Smooth muscle cell (in vitro differentiated cells): ENCODE data around the gene SUV39H1. TPM values are rescaled to one million over a fixed set of nuclear protein-coding genes. Genes with fewer than 3 reads are reported as not detected.

Experiments
- DNase-seq: peaks from one replicate; lab custom pipeline; 2025; ENCODE audit not compliant: unreplicated experiment; lab: John Stamatoyannopoulos, UW
- H2AFZ ChIP-seq: fragments of 200-600 bp; sonication (generic); 2 replicates; pipeline ENCODE4 v1.6.0; 2016; ENCODE audit warnings: antibody characterized with exemption, low read depth, mild to moderate bottlenecking
- H3F3A ChIP-seq: fragments of 200-600 bp; sonication (generic); 2 replicates; pipeline ENCODE4 v1.6.0; 2017; ENCODE audit warnings: antibody characterized with exemption, low read depth
- H3K27ac ChIP-seq: fragments of 200-600 bp; sonication (generic); 2 replicates; pipeline ENCODE4 v1.5.1; 2016; ENCODE audit warnings: low read depth, mild to moderate bottlenecking
- H3K27me3 ChIP-seq: fragments of 200-600 bp; sonication (generic); 2 replicates; pipeline ENCODE4 v1.6.1; 2016; ENCODE audit warnings: low read depth, mild to moderate bottlenecking
- H3K36me3 ChIP-seq: fragments of 200-600 bp; sonication (generic); 2 replicates; pipeline ENCODE4 v1.5.1; 2016; ENCODE audit warnings: low read depth
- H3K4me1 ChIP-seq: fragments of 200-600 bp; sonication (generic); 2 replicates; pipeline ENCODE4 v1.5.1; 2016; ENCODE audit warnings: low read depth
- H3K4me2 ChIP-seq: fragments of 200-600 bp; sonication (generic); 2 replicates; pipeline ENCODE4 v1.6.0; 2016; ENCODE audit warnings: mild to moderate bottlenecking
- H3K4me3 ChIP-seq: fragments of 200-600 bp; sonication (generic); 2 replicates; pipeline ENCODE4 v1.5.1; 2016; ENCODE audit warnings: mild to moderate bottlenecking
- H3K79me2 ChIP-seq: fragments of 200-600 bp; sonication (generic); 2 replicates; pipeline ENCODE4 v1.6.0; 2016; ENCODE audit warnings: low read depth, mild to moderate bottlenecking
- H3K9ac ChIP-seq: fragments of 200-600 bp; sonication (generic); 2 replicates; pipeline ENCODE4 v1.6.0; 2016; ENCODE audit warnings: low read depth
- H3K9me3 ChIP-seq: fragments of 200-600 bp; sonication (generic); replicated peaks from 2 replicates; pipeline ENCODE4 v1.5.1; 2016; ENCODE audit warnings: low read depth
- H4K20me1 ChIP-seq: fragments of 200-600 bp; sonication (generic); 2 replicates; pipeline ENCODE4 v1.6.0; 2016; ENCODE audit warnings: low read depth
- CTCF ChIP-seq: fragments of 200-600 bp; sonication (generic); IDR thresholded peaks from 2 replicates; pipeline ENCODE4 v1.5.1; 2017; ENCODE audit warnings: borderline replicate concordance, mild to moderate bottlenecking, antibody characterized with exemption; ENCODE audit not compliant: insufficient read depth, poor library complexity, severe bottlenecking
- WGBS: methylation state at CpG from one replicate; pipeline ENCODE4 v1.1.7; 2016; ENCODE audit warnings: low lambda C conversion rate; 5-methylcytosine and 5-hydroxymethylcytosine counted together
- polyA plus RNA-seq: library from polyadenylated mRNA; unstranded; fragments of >200 nt; fragmentation: Nextera tagmentation; extraction: Ambion mirVana; gene quantifications from 2 replicates; pipeline ENCODE4 v1.2.1, GENCODE V29; 2016
- total RNA-seq: library from RNA; depleted of rRNA; stranded (reverse); fragments of >200 nt; gene quantifications from 2 replicates; pipeline ENCODE4 v1.2.3, GENCODE V29; 2014

Gene SUV39H1
- total and polyA plus RNA-seq, 2 experiments from 2014 or later, result 2.7 to 7.7 TPM

- H3K4me3 ChIP-seq, result no peak overlapping the region
- no peaks in the 10 kb centered on the region for H3K27me3 ChIP-seq
- no peak for TF ChIP-seq CTCF
- no peak for DNase-seq
- WGBS, result 78% methylated on average over 8 of the region's 8 CpGs
- no peaks in the 10 kb centered on the region for H3K4me1 ChIP-seq
- no peaks in the 10 kb centered on the region for H3K9me3 ChIP-seq
- no peak overlapping the region for H3K4me2 ChIP-seq
- no peak overlapping the region for H3K27ac ChIP-seq
- no peak overlapping the region for H3K9ac ChIP-seq
- H3K36me3 ChIP-seq, result no peaks in the 10 kb centered on the region
- no peaks in the 10 kb centered on the region for H3F3A ChIP-seq
- H4K20me1 ChIP-seq, result no peaks in the 10 kb centered on the region
- H3K79me2 ChIP-seq, result no peaks in the 10 kb centered on the region
- H2AFZ ChIP-seq, result no peak overlapping the region
These were observed 51.0 kb downstream of the SUV39H1 start for GRCh38 chrX:48747415-48748016.

- Histone ChIP-seq H3F3A (no peaks in the 10 kb centered on the region), H4K20me1 (no peaks in the 10 kb centered on the region), H3K4me2 (no peak overlapping the region), H3K9ac (no peak overlapping the region), H3K27ac (no peak overlapping the region), H3K36me3 (no peaks in the 10 kb centered on the region), H2AFZ (no peak overlapping the region), H3K79me2 (no peaks in the 10 kb centered on the region), H3K9me3 (no peaks in the 10 kb centered on the region), H3K4me3 (no peak overlapping the region), H3K27me3 (no peaks in the 10 kb centered on the region), H3K4me1 (no peaks in the 10 kb centered on the region)
- DNase-seq, result no peak
- 83% methylated on average over 5 of the region's 5 CpGs for WGBS
- no peak for TF ChIP-seq CTCF
These were observed 52.6 kb downstream of the SUV39H1 start for GRCh38 chrX:48749182-48749581.

GRCh38 chrX:48751343-48751742, 54.8 kb downstream of the SUV39H1 start:
- H3K9me3 ChIP-seq, result no peaks in the 10 kb centered on the region
- no peak overlapping the region for H3K4me3 ChIP-seq
- 87% methylated on average over 3 of the region's 3 CpGs for WGBS

More at GRCh38 chrX:48751343-48751742, 54.8 kb downstream of the SUV39H1 start:
- Histone ChIP-seq H3K79me2 (no peaks in the 10 kb centered on the region), H3K27me3 (no peaks in the 10 kb centered on the region), H2AFZ (no peak overlapping the region), H3K27ac (no peak overlapping the region), H3K4me2 (no peak overlapping the region), H3K36me3 (no peaks in the 10 kb centered on the region), H3F3A (no peaks in the 10 kb centered on the region), H4K20me1 (no peaks in the 10 kb centered on the region), H3K9ac (no peak overlapping the region), H3K4me1 (no peaks in the 10 kb centered on the region)
- TF ChIP-seq CTCF, result no peak
- no peak for DNase-seq
